ENCODE data around the gene ACTL8. TPM values are rescaled to one million over a fixed set of nuclear protein-coding genes. Genes with fewer than 3 reads are reported as not detected.

Gene ACTL8
- total and polyA plus RNA-seq, 2 of the 4 experiments (the other 2 are of a cell fraction): under 0.01 to 0.07 TPM

GRCh38 chr1:17799642-17800041 lies 44.5 kb downstream of the ACTL8 start:
- ChIA-PET POLR2A (ENCODE audit: unreplicated experiment) (no interaction called here), CTCF (interaction anchor here (0.5 to 0.6 kb wide), 2 partner anchors 24 to 103 kb away, joined by 3 to 5 read pairs; no protein-coding TSS in a partner anchor)
- BruUV-seq (replicated peaks): no TSS peak
- WGBS, 2 experiments (ENCODE audit: extremely low coverage in 2 of 2, insufficient read length in 1 of 2): no CpG with 5 or more reads among the region's 8 CpGs
- Histone ChIP-seq H4K91ac (ENCODE audit: insufficient read depth, low read depth, low read length) (no peak overlapping the region), H2AFZ (replicated peaks; ENCODE audit: low read length, poor library complexity) (no peak overlapping the region), H2BK15ac (ENCODE audit: low read depth, low read length) (no peak overlapping the region), H2BK120ac (ENCODE audit: low read depth, low read length) (no peak overlapping the region), H4K5ac (ENCODE audit: low read depth, low read length) (no peak overlapping the region), H3K9ac (ENCODE audit: low read depth, low read length) (no peak overlapping the region), H3K14ac (replicated peaks; ENCODE audit: low read depth, low read length) (no peak overlapping the region), H4K8ac (ENCODE audit: low read depth in 2 of 2, low read length in 2 of 2) (no peak overlapping the region), H4K20me1 (ENCODE audit: insufficient read depth, low read length) (no peaks in the 10 kb centered on the region), H3K56ac (ENCODE audit: extremely low read depth, insufficient read depth, low read length) (no peak overlapping the region), H3K79me1 (ENCODE audit: low read depth in 1 of 2, low read length in 2 of 2) (no peaks in the 10 kb centered on the region), H3K27me3 (ENCODE audit: control insufficient read depth, insufficient read depth, low read length) (peaks cover 6% of the 10 kb centered on the region; the same call in 1 of the 2 replicates), H2AK5ac (ENCODE audit: low read depth, low read length) (no peak overlapping the region), H3K27ac (ENCODE audit: insufficient read depth, low read length) (no peak overlapping the region), H2BK5ac (ENCODE audit: low read depth, low read length, poor library complexity, severe bottlenecking) (no peak overlapping the region), H3K23ac (ENCODE audit: low read depth, low read length) (no peak overlapping the region), H3K4me3 (ENCODE audit: insufficient read depth, low read depth, low read length) (no peak overlapping the region), H3K9me3 (ENCODE audit: control insufficient read depth, insufficient read depth, low read length) (no peaks in the 10 kb centered on the region), H3K36me3 (ENCODE audit: control insufficient read depth, insufficient read depth, low read length) (no peaks in the 10 kb centered on the region), H3K18ac (ENCODE audit: low read depth, low read length) (no peak overlapping the region), H2AK9ac (replicated peaks; ENCODE audit: low read depth, low read length, poor library complexity) (no peak overlapping the region), H3K4me2 (ENCODE audit: low read depth, low read length) (no peak overlapping the region), H3K9me1 (ENCODE audit: insufficient read depth, low read length) (no peaks in the 10 kb centered on the region), H3K4ac (ENCODE audit: low read depth, low read length) (no peak overlapping the region), H3K4me1 (ENCODE audit: control insufficient read depth, insufficient read depth, low read length) (no peaks in the 10 kb centered on the region), H2BK20ac (ENCODE audit: low read depth, low read length) (no peak overlapping the region)
- no peak for DNase-seq
- intact Hi-C loops (cut with micrococcal nuclease) (no loop called here), dilution Hi-C loops (cut with HindIII; ENCODE audit: low sequenced_read_pairs, unreplicated experiment) (no loop called here), in situ Hi-C loops (cut with MboI; ENCODE audit: low sequenced_read_pairs) (no loop called here)
- TF ChIP-seq MAZ (IDR thresholded peaks at IDR 0.05; ENCODE audit: borderline replicate concordance, low read depth, low read length) (no peak), NFE2L2 (IDR thresholded peaks at IDR 0.05; ENCODE audit: low read depth, low read length) (no peak), FOS (IDR thresholded peaks at IDR 0.05; ENCODE audit: low read depth, low read length) (no peak), MAFK (IDR thresholded peaks at IDR 0.05; ENCODE audit: low read depth, low read length) (no peak), CEBPB (IDR thresholded peaks at IDR 0.05; ENCODE audit: low read depth, low read length) (no peak), POLR2A (IDR thresholded peaks at IDR 0.05; ENCODE audit: low read depth, low read length) (no peak), SMC3 (IDR thresholded peaks at IDR 0.05; ENCODE audit: low read depth, low read length) (no peak), CHD1 (IDR thresholded peaks at IDR 0.05; ENCODE audit: low read depth, low read length) (no peak), RCOR1 (IDR thresholded peaks at IDR 0.05; ENCODE audit: insufficient replicate concordance, low read length) (no peak)
- TF ChIP-seq, protein P1, sequence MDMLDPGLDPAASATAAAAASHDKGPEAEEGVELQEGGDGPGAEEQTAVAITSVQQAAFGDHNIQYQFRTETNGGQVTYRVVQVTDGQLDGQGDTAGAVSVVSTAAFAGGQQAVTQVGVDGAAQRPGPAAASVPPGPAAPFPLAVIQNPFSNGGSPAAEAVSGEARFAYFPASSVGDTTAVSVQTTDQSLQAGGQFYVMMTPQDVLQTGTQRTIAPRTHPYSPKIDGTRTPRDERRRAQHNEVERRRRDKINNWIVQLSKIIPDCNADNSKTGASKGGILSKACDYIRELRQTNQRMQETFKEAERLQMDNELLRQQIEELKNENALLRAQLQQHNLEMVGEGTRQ (IDR thresholded peaks at IDR 0.05; ENCODE audit: low read depth, low read length): no peak
- TF ChIP-seq, protein P2, sequence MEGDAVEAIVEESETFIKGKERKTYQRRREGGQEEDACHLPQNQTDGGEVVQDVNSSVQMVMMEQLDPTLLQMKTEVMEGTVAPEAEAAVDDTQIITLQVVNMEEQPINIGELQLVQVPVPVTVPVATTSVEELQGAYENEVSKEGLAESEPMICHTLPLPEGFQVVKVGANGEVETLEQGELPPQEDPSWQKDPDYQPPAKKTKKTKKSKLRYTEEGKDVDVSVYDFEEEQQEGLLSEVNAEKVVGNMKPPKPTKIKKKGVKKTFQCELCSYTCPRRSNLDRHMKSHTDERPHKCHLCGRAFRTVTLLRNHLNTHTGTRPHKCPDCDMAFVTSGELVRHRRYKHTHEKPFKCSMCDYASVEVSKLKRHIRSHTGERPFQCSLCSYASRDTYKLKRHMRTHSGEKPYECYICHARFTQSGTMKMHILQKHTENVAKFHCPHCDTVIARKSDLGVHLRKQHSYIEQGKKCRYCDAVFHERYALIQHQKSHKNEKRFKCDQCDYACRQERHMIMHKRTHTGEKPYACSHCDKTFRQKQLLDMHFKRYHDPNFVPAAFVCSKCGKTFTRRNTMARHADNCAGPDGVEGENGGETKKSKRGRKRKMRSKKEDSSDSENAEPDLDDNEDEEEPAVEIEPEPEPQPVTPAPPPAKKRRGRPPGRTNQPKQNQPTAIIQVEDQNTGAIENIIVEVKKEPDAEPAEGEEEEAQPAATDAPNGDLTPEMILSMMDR (conservative IDR thresholded peaks at IDR 0.05; ENCODE audit: low read depth, low read length): no peak
- no peak for ATAC-seq (ENCODE audit: low read depth)

All from IMR-90 (cell line).